Stimulated activated CD8-positive, alpha-beta memory T cell treated with anti-CD3 and anti-CD28 coated beads, Interleukin-4, amount 100 ng/mL, for 24 hours (primary cell): ENCODE results near the gene RNF40.

Experiments
- DNase-seq: peaks from one replicate; pipeline ENCODE4 v3.0.0-alpha.2; 2020; ENCODE audit warnings: low read depth

Gene RNF40

GRCh38 chr16:30740364-30741251 is 21.5 kb upstream of the RNF40 start:
- DNase-seq = no peak

GRCh38 chr16:30741461-30741914 is 20.6 kb upstream of the RNF40 start:
- DNase-seq = no peak

GRCh38 chr16:30743716-30744115 is 18.4 kb upstream of the RNF40 start:
- DNase-seq = no peak

GRCh38 chr16:30744183-30744582 is 17.9 kb upstream of the RNF40 start:
- no peak for DNase-seq

- no peak for DNase-seq
These were observed 17.0 kb upstream of the RNF40 start for GRCh38 chr16:30745082-30745481.

GRCh38 chr16:30746638-30747175 is 15.4 kb upstream of the RNF40 start:
- no peak for DNase-seq

GRCh38 chr16:30747331-30747730 is 14.8 kb upstream of the RNF40 start:
- DNase-seq = no peak

- DNase-seq = peak; percentile 98
These were observed 14.1 kb upstream of the RNF40 start, which contains the start of gene PHKG2 for GRCh38 chr16:30747799-30748633. Gene PHKG2, plus strand, starts transcription at chr16:30748425. Its CDS starts 396 bp downstream, at chr16:30748821.

- no peak for DNase-seq
These were observed 13.3 kb upstream of the RNF40 start for GRCh38 chr16:30748634-30749445.

- no peak for DNase-seq
These were observed 11.9 kb upstream of the RNF40 start for GRCh38 chr16:30750201-30750600.

- DNase-seq = no peak
These were observed 11.2 kb upstream of the RNF40 start for GRCh38 chr16:30750876-30751465.

GRCh38 chr16:30753596-30753995 is 8.5 kb upstream of the RNF40 start:
- DNase-seq = no peak

- no peak for DNase-seq
These were observed 6.0 kb upstream of the RNF40 start for GRCh38 chr16:30755955-30756780.

GRCh38 chr16:30756781-30757100 is 5.4 kb upstream of the RNF40 start:
- DNase-seq = no peak

GRCh38 chr16:30757316-30757715 is 4.8 kb upstream of the RNF40 start:
- no peak for DNase-seq

GRCh38 chr16:30758988-30759491 is 3.1 kb upstream of the RNF40 start:
- no peak for DNase-seq

- DNase-seq = no peak
These were observed 2.0 kb upstream of the RNF40 start for GRCh38 chr16:30760001-30760559.

- no peak for DNase-seq
These were observed 1.3 kb upstream of the RNF40 start for GRCh38 chr16:30760577-30761426.

GRCh38 chr16:30761427-30761927 is 645 bp upstream of the RNF40 start:
- DNase-seq = peak; percentile 39
